Panc1 (cell line): ENCODE data around the gene LIME1. TPM values are rescaled to one million over a fixed set of nuclear protein-coding genes. Genes with fewer than 3 reads are reported as not detected.
A peak's percentile ranks its signal among the peaks of the same experiment; 100 is the strongest.

ENCODE experiments used
- ATAC-seq: fragments of 200-7000 bp; cut with Tn5 transposase; 2 replicates; pipeline ENCODE4 v1.9.1; 2020; ENCODE audit warnings: mild to moderate bottlenecking, moderate library complexity
- BruUV-seq: library from RNA; stranded (reverse); fragments of 400-500 nt; replicated peaks from 2 replicates; lab custom pipeline; 2021; lab: Mats Ljungman, UMichigan
- CTCF ChIA-PET: fragments of 300-600 bp; sonication (Branson Sonifier 250); formaldehyde crosslinking; loops from one replicate; lab custom pipeline; 2022; ENCODE audit warnings: antibody characterized with exemption; lab: Charles Lee
- POLR2A ChIA-PET: fragments of 300-600 bp; sonication (Branson Sonifier 250); formaldehyde crosslinking; loops from one replicate; lab custom pipeline; 2022; ENCODE audit warnings: antibody characterized with exemption; lab: Charles Lee
- DNase-seq: peaks from one replicate; pipeline ENCODE4 v3.0.0-alpha.2; 2010; ENCODE audit warnings: low read depth, low spot score
- H3K27ac ChIP-seq: 2 replicates; pipeline ENCODE4 v1.5.1; 2011; ENCODE audit warnings: mild to moderate bottlenecking, low read length, inconsistent platforms
- H3K27me3 ChIP-seq: fragments of 200-500 bp; sonication (Bioruptor generic); 2 replicates; pipeline ENCODE4 v1.6.0; 2014; ENCODE audit warnings: low read length, inconsistent platforms; ENCODE audit not compliant: control insufficient read depth, insufficient read depth
- H3K36me3 ChIP-seq: fragments of 200-500 bp; sonication (Bioruptor generic); 2 replicates; pipeline ENCODE4 v1.5.1; 2014; ENCODE audit warnings: inconsistent platforms, mild to moderate bottlenecking, low read length, moderate library complexity; ENCODE audit not compliant: control insufficient read depth, insufficient read depth
- H3K4me1 ChIP-seq: 2 replicates; pipeline ENCODE4 v1.5.1; 2011; ENCODE audit warnings: inconsistent platforms, mild to moderate bottlenecking, low read length, moderate library complexity; ENCODE audit not compliant: control insufficient read depth, insufficient read depth
- H3K4me3 ChIP-seq, 2 experiments: 2 replicates each; pipeline ENCODE4 v1.5.1; 2011 to 2012; ENCODE audit warnings: low read depth in 2 of 2, low read length in 2 of 2, mild to moderate bottlenecking in 2 of 2, inconsistent platforms in 1 of 2, moderate library complexity in 1 of 2
- H3K9me3 ChIP-seq: fragments of 200-500 bp; sonication (Bioruptor generic); 2 replicates; pipeline ENCODE4 v1.5.1; 2014; ENCODE audit warnings: low read depth, mild to moderate bottlenecking, inconsistent platforms, low read length, moderate library complexity; ENCODE audit not compliant: control insufficient read depth, insufficient read depth
- CTCF ChIP-seq: fragments of 450-650 bp; IDR thresholded peaks from 2 replicates; pipeline ENCODE4 v1.5.1; 2017; ENCODE audit warnings: mild to moderate bottlenecking
- POLR2AphosphoS5 ChIP-seq: IDR thresholded peaks from 2 replicates; pipeline ENCODE4 v1.6.1; 2012; ENCODE audit warnings: mild to moderate bottlenecking, low read depth, low read length, moderate library complexity
- REST ChIP-seq, 2 experiments: IDR thresholded peaks; 2 replicates each; pipeline ENCODE4 v1.6.1; 2011 to 2012; ENCODE audit warnings: low read depth in 2 of 2, control low read depth in 1 of 2, low read length in 1 of 2, mild to moderate bottlenecking in 1 of 2, moderate library complexity in 1 of 2; ENCODE audit not compliant: insufficient read depth in 1 of 2
- SIN3A ChIP-seq: IDR thresholded peaks from 2 replicates; pipeline ENCODE4 v1.6.1; 2012; ENCODE audit warnings: low read depth, mild to moderate bottlenecking, low read length, moderate library complexity, borderline replicate concordance; ENCODE audit not compliant: insufficient read depth
- TCF7L2 ChIP-seq: IDR thresholded peaks from 2 replicates; pipeline ENCODE4 v1.6.1; 2011; ENCODE audit warnings: mild to moderate bottlenecking, low read depth, low read length, inconsistent platforms
- in situ Hi-C: cut with HindIII; loops from 2 replicates; pipeline ENCODE4 v1.10.0; 2016; ENCODE audit warnings: low sequenced_read_pairs, low pct_unique_long_range_greater_than_20kb
- intact Hi-C: fragments of 100-400 bp; cut with micrococcal nuclease; formaldehyde crosslinking; loops from one replicate; pipeline ENCODE4 v1.10.0; 2022; ENCODE audit not compliant: unreplicated experiment
- total RNA-seq: library from RNA; stranded (reverse); gene quantifications from one replicate; pipeline ENCODE4 v1.2.1, GENCODE V29; 2021; ENCODE audit not compliant: unreplicated experiment

LIME1 gene
- total RNA-seq, 1 experiment from 2014 or later: 15.2 TPM

GRCh38 chr20:63700199-63701050, 36.0 kb upstream of the LIME1 start:
- Histone ChIP-seq H3K4me3 (no peak overlapping the region), H3K27ac (peak overlapping the region; percentile 77), H3K36me3 (no peaks in the 10 kb centered on the region), H3K27me3 (no peaks in the 10 kb centered on the region), H3K4me1 (peaks cover 64% of the 10 kb centered on the region), H3K9me3 (no peaks in the 10 kb centered on the region)
- BruUV-seq: no TSS peak
- no peak for ATAC-seq
- in situ Hi-C loops (no loop called here), intact Hi-C loops (no loop called here)
- POLR2A ChIA-PET: no interaction called here
- CTCF ChIA-PET: interaction anchor here (0.6 kb wide), 1 partner anchor 200 kb away, joined by 8 read pairs; no protein-coding TSS in a partner anchor
- TF ChIP-seq POLR2AphosphoS5 (peak; percentile 35; the same call in 1 of the 2 replicates), CTCF (no peak)
- no peak for DNase-seq

GRCh38 chr20:63701051-63701328, 35.5 kb upstream of the LIME1 start:
- peak overlapping the region; percentile 77 for H3K27ac ChIP-seq
- TF ChIP-seq POLR2AphosphoS5: no peak
- TF ChIP-seq TCF7L2: no peak
- no peak for TF ChIP-seq CTCF
- no peak for TF ChIP-seq REST (IDR thresholded peaks at IDR 0.05; ENCODE audit: insufficient read depth in 1 of 2, low read depth in 2 of 2, low read length in 1 of 2)
- no peak for TF ChIP-seq SIN3A
- no peaks in the 10 kb centered on the region for H3K9me3 ChIP-seq
- intact Hi-C loops (no loop called here), in situ Hi-C loops (no loop called here)
- ChIA-PET CTCF (interaction anchor here (0.6 kb wide), 1 partner anchor 199 kb away, joined by 8 read pairs; no protein-coding TSS in a partner anchor), POLR2A (no interaction called here)
- no TSS peak for BruUV-seq
- ATAC-seq (no peak), DNase-seq (no peak)
- peaks cover 4% of the 10 kb centered on the region; the same call in 1 of the 2 replicates for H3K36me3 ChIP-seq
- no peak overlapping the region for H3K4me3 ChIP-seq
- H3K27me3 ChIP-seq: no peaks in the 10 kb centered on the region
- H3K4me1 ChIP-seq: peaks cover 67% of the 10 kb centered on the region
